K562 (cell line): ENCODE results near the gene CALML6. TPM values are rescaled to one million over a fixed set of nuclear protein-coding genes. Genes with fewer than 3 reads are reported as not detected.

Experiments
- ATAC-seq: fragments of 200-7000 bp; cut with Tn5 transposase; 3 replicates; pipeline ENCODE4 v1.9.1; 2020; ENCODE audit warnings: moderate library complexity
- BruUV-seq: library from RNA; stranded (reverse); fragments of 400-500 nt; replicated peaks from 2 replicates; lab custom pipeline; 2021; lab: Mats Ljungman, UMichigan
- CTCF ChIA-PET: fragments of 300-600 bp; formaldehyde crosslinking; extraction: SDS; loops from one replicate; lab custom pipeline; 2021; ENCODE audit warnings: low intra/inter-chr PET ratio; lab: Yijun Ruan, JAX
- POLR2A ChIA-PET: fragments of 300-600, 350-650 bp; sonication (Branson Sonifier 250); formaldehyde crosslinking; extraction: SDS; loops from one replicate; lab custom pipeline; 2021; ENCODE audit warnings: antibody characterized with exemption, inconsistent platforms; lab: Yijun Ruan, JAX
- DNase-seq, 4 experiments: peaks; one replicate each; pipeline versions ENCODE4 v3.0.0 to v3.0.0-alpha.2; 2011 to 2018; ENCODE audit warnings: low spot score in 3 of 4, mixed read lengths in 3 of 4; ENCODE audit errors: extremely low read depth in 1 of 4
- FAIRE-seq: peaks from 2 replicates; lab custom pipeline; 2011; peaks lifted over from hg19 to GRCh38; lab: Jason Lieb, UNC
- H2AFZ ChIP-seq: 2 replicates; pipeline ENCODE4 v1.6.0; 2011; ENCODE audit warnings: low read depth, low read length, control low read depth, inconsistent platforms
- H3K27ac ChIP-seq: fragments of 200-600 bp; 3 replicates; pipeline ENCODE4 v1.8.0; 2011; ENCODE audit warnings: low read depth, mild to moderate bottlenecking, control low read depth, inconsistent platforms, low read length, moderate library complexity, mixed read lengths; ENCODE audit errors: extremely low read depth
- H3K27me3 ChIP-seq, 2 experiments: fragments of 300-600 bp in 1 of 2; 2 replicates in 1 of 2; 3 replicates in 1 of 2; pipeline versions ENCODE4 v1.6.0 to v1.8.0; 2011; ENCODE audit warnings: inconsistent platforms in 2 of 2, low read length in 2 of 2, mild to moderate bottlenecking in 1 of 2, mixed read lengths in 1 of 2, moderate library complexity in 1 of 2; ENCODE audit not compliant: control insufficient read depth in 2 of 2, insufficient read depth in 2 of 2
- H3K36me3 ChIP-seq: fragments of 300-600 bp; 3 replicates; pipeline ENCODE4 v1.8.0; 2011; ENCODE audit warnings: mild to moderate bottlenecking, low read length, inconsistent platforms; ENCODE audit not compliant: control insufficient read depth, insufficient read depth
- H3K4me1 ChIP-seq, 2 experiments: fragments of 200-600 bp in 1 of 2; replicated peaks in 1 of 2; 2 replicates in 1 of 2; 3 replicates in 1 of 2; pipeline versions ENCODE4 v1.5.1 to v1.8.0; 2011; ENCODE audit warnings: inconsistent platforms in 2 of 2, low read length in 2 of 2, mild to moderate bottlenecking in 1 of 2, mixed read lengths in 1 of 2, moderate library complexity in 1 of 2; ENCODE audit not compliant: control insufficient read depth in 2 of 2, insufficient read depth in 2 of 2
- H3K4me2 ChIP-seq: 2 replicates; pipeline ENCODE4 v1.6.1; 2011; ENCODE audit warnings: low read length, control low read depth, inconsistent platforms, mixed read lengths; ENCODE audit not compliant: insufficient read depth
- H3K4me3 ChIP-seq: fragments of 200-600 bp; sonication (generic), shearing (Covaris generic); 2 replicates; pipeline ENCODE4 v1.5.1; 2016; ENCODE audit warnings: control low read depth, inconsistent platforms
- H3K79me2 ChIP-seq: fragments of 200-600 bp; 3 replicates; pipeline ENCODE4 v1.8.0; 2011; ENCODE audit warnings: low read length, inconsistent platforms; ENCODE audit not compliant: control insufficient read depth, insufficient read depth
- H3K9ac ChIP-seq, 2 experiments: 2 replicates each; pipeline versions ENCODE4 v1.6.0 to v1.6.1; 2011; ENCODE audit warnings: low read depth in 2 of 2, low read length in 2 of 2, control low read depth in 1 of 2, inconsistent platforms in 1 of 2, mild to moderate bottlenecking in 1 of 2, mixed read lengths in 1 of 2; ENCODE audit not compliant: insufficient read depth in 1 of 2
- H3K9me1 ChIP-seq: one replicate; pipeline ENCODE4 v1.6.0; 2011; ENCODE audit warnings: inconsistent platforms, mild to moderate bottlenecking, low read length, moderate library complexity; ENCODE audit not compliant: control insufficient read depth, insufficient read depth
- H3K9me3 ChIP-seq: replicated peaks from 2 replicates; pipeline ENCODE4 v1.5.1; 2011; ENCODE audit warnings: low read depth, low read length, inconsistent platforms; ENCODE audit not compliant: control insufficient read depth, insufficient read depth
- H4K20me1 ChIP-seq: replicated peaks from 2 replicates; pipeline ENCODE4 v1.6.1; 2011; ENCODE audit warnings: low read length, inconsistent platforms, mixed read lengths; ENCODE audit not compliant: control insufficient read depth, insufficient read depth
- ADNP ChIP-seq: fragments of 200-800 bp; sonication (Bioruptor generic); IDR thresholded peaks from 2 replicates; pipeline ENCODE4 v1.6.1; 2016; ENCODE audit warnings: missing genetic modification characterization, missing compliant biosample characterization
- CHD4 ChIP-seq: fragments of 200-600 bp; sonication (generic); IDR thresholded peaks from 3 replicates; pipeline ENCODE4 v1.6.1; 2012; ENCODE audit warnings: low read depth, mild to moderate bottlenecking, mixed read lengths, low read length, inconsistent platforms; ENCODE audit not compliant: insufficient read depth, insufficient replicate concordance, poor library complexity, severe bottlenecking
- ETV1 ChIP-seq: fragments of 450-650 bp; conservative IDR thresholded peaks from 2 replicates; pipeline ENCODE4 v1.6.1; 2016; ENCODE audit warnings: missing genetic modification characterization, control low read depth, low read depth, missing compliant biosample characterization
- FOXJ2 ChIP-seq: fragments of 200-800 bp; sonication (Bioruptor generic); IDR thresholded peaks from 2 replicates; pipeline ENCODE4 v1.6.1; 2016; ENCODE audit warnings: missing genetic modification characterization, missing compliant biosample characterization
- FOXK2 ChIP-seq, 2 experiments: fragments of 450-650 bp; IDR thresholded peaks in 1 of 2; conservative IDR thresholded peaks in 1 of 2; 2 replicates each; pipeline ENCODE4 v1.6.1; 2016; ENCODE audit warnings: low read depth in 2 of 2, mild to moderate bottlenecking in 1 of 2
- GTF2E2 ChIP-seq: fragments of 200-800 bp; sonication (Bioruptor generic); IDR thresholded peaks from 2 replicates; pipeline ENCODE4 v1.6.1; 2016; ENCODE audit warnings: missing genetic modification characterization, missing compliant biosample characterization
- JUND ChIP-seq, 2 experiments: IDR thresholded peaks; 2 replicates in 1 of 2; 3 replicates in 1 of 2; pipeline ENCODE4 v1.6.1; 2011; ENCODE audit warnings: borderline replicate concordance in 2 of 2, low read depth in 2 of 2, low read length in 2 of 2, improper control_type of control experiment in 1 of 2, missing biosample characterization in 1 of 2, missing genetic modification characterization in 1 of 2, missing genetic modification reagents in 1 of 2
- PRDM10 ChIP-seq: fragments of 450-650 bp; IDR thresholded peaks from 2 replicates; pipeline ENCODE4 v1.6.1; 2018; ENCODE audit not compliant: partially characterized antibody
- RBM25 ChIP-seq: fragments of 200-400 bp; formaldehyde crosslinking; IDR thresholded peaks from 2 replicates; pipeline ENCODE4 v1.6.1; 2018; ENCODE audit warnings: low read length, low read depth, moderate library complexity; ENCODE audit not compliant: severe bottlenecking
- SMAD3 ChIP-seq: fragments of 450-650 bp; formaldehyde crosslinking; conservative IDR thresholded peaks from 2 replicates; pipeline ENCODE4 v1.4.0; 2020; ENCODE audit warnings: mild to moderate bottlenecking
- SOX6 ChIP-seq: fragments of 450-650 bp; IDR thresholded peaks from 2 replicates; pipeline ENCODE4 v1.6.1; 2014; ENCODE audit warnings: mild to moderate bottlenecking
- TAF15 ChIP-seq: fragments of 200-400 bp; formaldehyde crosslinking; IDR thresholded peaks from 2 replicates; pipeline ENCODE4 v1.6.1; 2017; ENCODE audit warnings: mild to moderate bottlenecking, low read depth, low read length, moderate library complexity
- ZNF785 ChIP-seq: fragments of 250-450 bp; sonication (Bioruptor Pico); IDR thresholded peaks from 2 replicates; pipeline ENCODE4 v1.4.0; 2020; ENCODE audit warnings: mild to moderate bottlenecking
- WGBS: fragments of 100-300 bp; shearing (Covaris generic); methylation state at CpG from one replicate; pipeline ENCODE4 v1.1.6; 2016; ENCODE audit warnings: low coverage, mixed read lengths; ENCODE audit not compliant: insufficient coverage; ENCODE audit errors: missing lambda C conversion rate; 5-methylcytosine and 5-hydroxymethylcytosine counted together
- in situ Hi-C: fragments of 300-500 bp; cut with MboI; formaldehyde crosslinking; loops from 4 replicates; pipeline ENCODE4 v1.15.0; 2018; ENCODE audit warnings: inconsistent platforms, mixed read lengths
- intact Hi-C: fragments of 100-400 bp; cut with micrococcal nuclease; formaldehyde crosslinking; loops from 2 replicates; pipeline ENCODE4 v1.14.2; 2022
- polyA plus RNA-seq, 8 experiments: library from polyadenylated mRNA; depleted of rRNA in 4 of 8; stranded (reverse) in 5 of 8; unstranded in 3 of 8; fragments of >200 nt; fragmentation: Nextera tagmentation in 2 of 8; fragmentation: Illumina TruSeq in 1 of 8; extraction: Ambion mirVana in 2 of 8; extraction: Trizol in 1 of 8; gene quantifications; 2 replicates each; pipeline versions ENCODE4 v1.2.1 to v1.2.3, GENCODE V29; 2011 to 2014; ENCODE audit warnings: inconsistent platforms in 1 of 8, missing spikeins in 1 of 8
- total RNA-seq, 7 experiments: library from RNA; depleted of rRNA in 6 of 7; stranded (reverse); fragments of >200 nt in 6 of 7; fragmentation: Illumina TruSeq in 2 of 7; extraction: Trizol in 2 of 7; gene quantifications; 2 replicates each; pipeline versions ENCODE4 v1.2.1 to v1.2.3, GENCODE V29; 2011 to 2021; ENCODE audit warnings: low replicate concordance in 1 of 7
- TF ChIP-seq, protein P1 (sequence below): sonication (generic); formaldehyde crosslinking; IDR thresholded peaks from 2 replicates; pipeline ENCODE4 v1.8.1; 2023; ENCODE audit warnings: mild to moderate bottlenecking, missing genetic modification reagents

CALML6 gene
- total and polyA plus RNA-seq, 9 of the 15 experiments (the other 6 are each of a cell fraction or from before 2014, with no cell fraction given): 0.14 TPM; not detected in 8

DNA sequence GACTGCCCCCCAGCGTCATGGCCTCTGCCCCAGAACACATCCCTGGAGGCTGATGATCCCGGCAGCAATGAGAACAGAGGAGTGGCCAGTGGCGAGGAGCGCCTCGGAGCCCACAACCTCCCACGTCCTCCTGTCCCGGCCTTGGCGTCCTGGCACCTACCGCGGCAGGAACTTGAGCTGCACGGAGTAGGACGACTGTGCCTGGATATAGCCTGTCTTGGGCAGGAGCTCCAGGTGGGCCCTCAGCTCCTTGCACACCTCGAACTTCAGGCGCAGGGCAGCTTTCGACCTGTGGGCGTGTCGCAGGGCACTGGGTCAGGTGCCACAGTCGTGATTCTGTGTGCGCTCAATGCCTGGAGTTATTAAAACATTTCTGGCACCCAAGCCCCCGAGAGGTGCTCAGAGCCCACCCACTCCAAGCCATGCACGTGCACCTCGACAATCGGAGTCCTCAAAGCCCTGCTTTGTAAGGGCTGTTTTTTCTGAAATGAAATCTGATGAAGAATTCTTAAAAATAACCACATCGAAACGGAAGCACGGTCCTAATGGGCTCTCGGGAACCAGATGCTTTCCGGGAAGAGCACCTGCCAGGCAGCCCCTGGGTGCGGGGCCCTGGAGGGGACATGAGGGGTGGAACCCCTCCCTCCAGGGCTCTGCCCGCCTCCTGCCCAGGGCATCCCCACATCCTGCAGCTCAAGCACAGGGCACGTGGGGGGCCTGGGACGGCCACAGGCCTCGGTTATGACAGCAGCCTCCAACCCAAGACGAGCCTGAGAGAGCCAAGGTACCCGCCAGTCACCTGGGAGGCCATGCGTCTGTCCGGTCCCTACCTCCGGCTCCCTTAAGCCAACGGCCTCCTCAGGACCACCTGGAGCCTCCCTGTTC is 27.1 kb downstream of the CALML6 start:
- no peaks in the 10 kb centered on the region for H3K9me3 ChIP-seq
- ChIA-PET POLR2A (interaction anchor here (0.6 to 1.0 kb wide), 3 partner anchors 21 to 79 kb away, joined by 3 read pairs; no protein-coding TSS in a partner anchor), CTCF (no interaction called here)
- H3K4me3 ChIP-seq: no peak overlapping the region
- H3K79me2 ChIP-seq: no peaks in the 10 kb centered on the region
- H3K9me1 ChIP-seq: no peaks in the 10 kb centered on the region
- DNase-seq (no peak), FAIRE-seq (no peak), ATAC-seq (no peak)
- H3K4me1 ChIP-seq: peaks cover 0 to 44% of the 10 kb centered on the region in 2 experiments; a peak in 2 of 5 replicates
- peaks cover 14% of the 10 kb centered on the region for H4K20me1 ChIP-seq
- no peaks in the 10 kb centered on the region for H3K36me3 ChIP-seq
- WGBS: 10% methylated on average over 39 of the region's 39 CpGs
- H3K9ac ChIP-seq: no peak overlapping the region
- in situ Hi-C loops: no loop called here
- no peak overlapping the region for H3K27ac ChIP-seq
- BruUV-seq: no TSS peak
- no peak overlapping the region for H3K4me2 ChIP-seq
- TF ChIP-seq ZNF785: no peak
- TF ChIP-seq ADNP: no peak
- TF ChIP-seq TAF15: no peak
- no peak for TF ChIP-seq SMAD3 (CRISPR knock-in tag)
- no peak for TF ChIP-seq FOXK2 (conservative IDR thresholded peaks at IDR 0.05 in 1 of 2, IDR thresholded peaks at IDR 0.05 in 1 of 2; ENCODE audit: low read depth in 2 of 2)
- no peak for TF ChIP-seq JUND (IDR thresholded peaks at IDR 0.05; ENCODE audit: borderline replicate concordance, low read depth, low read length)
- TF ChIP-seq JUND (tag; IDR thresholded peaks at IDR 0.05; ENCODE audit: borderline replicate concordance, low read depth, low read length): no peak
- no peak for TF ChIP-seq PRDM10
- no peak for TF ChIP-seq ETV1 (tag)
- TF ChIP-seq FOXJ2 (tag): no peak
- TF ChIP-seq GTF2E2 (tag): no peak
- TF ChIP-seq, protein P1, sequence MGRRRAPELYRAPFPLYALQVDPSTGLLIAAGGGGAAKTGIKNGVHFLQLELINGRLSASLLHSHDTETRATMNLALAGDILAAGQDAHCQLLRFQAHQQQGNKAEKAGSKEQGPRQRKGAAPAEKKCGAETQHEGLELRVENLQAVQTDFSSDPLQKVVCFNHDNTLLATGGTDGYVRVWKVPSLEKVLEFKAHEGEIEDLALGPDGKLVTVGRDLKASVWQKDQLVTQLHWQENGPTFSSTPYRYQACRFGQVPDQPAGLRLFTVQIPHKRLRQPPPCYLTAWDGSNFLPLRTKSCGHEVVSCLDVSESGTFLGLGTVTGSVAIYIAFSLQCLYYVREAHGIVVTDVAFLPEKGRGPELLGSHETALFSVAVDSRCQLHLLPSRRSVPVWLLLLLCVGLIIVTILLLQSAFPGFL (CRISPR knock-in tag): no peak
- no peak for TF ChIP-seq SOX6
- no peak for TF ChIP-seq CHD4
- TF ChIP-seq RBM25: no peak
- intact Hi-C loops: no loop called here
- no peak overlapping the region for H2AFZ ChIP-seq
- H3K27me3 ChIP-seq: peaks cover 50 to 95% of the 10 kb centered on the region in 2 experiments
